BLaER1 treated with 17β-estradiol and CSF1 and Interleukin-3, amounts not matched to agents 10 nM and 100 nM (cell line): ENCODE data around the gene CERCAM.

Source experiments
- H3K27ac ChIP-seq, 11 experiments: shearing (Covaris generic); formaldehyde crosslinking; 2 replicates each; pipeline ENCODE4 v1.8.1; 2022
- H3K27me3 ChIP-seq, 11 experiments: shearing (Covaris generic); formaldehyde crosslinking; 2 replicates each; pipeline ENCODE4 v1.8.1; 2022
- H3K36me3 ChIP-seq, 11 experiments: shearing (Covaris generic); formaldehyde crosslinking; 2 replicates each; pipeline ENCODE4 v1.8.1; 2022
- H3K4me1 ChIP-seq, 10 experiments: shearing (Covaris generic); formaldehyde crosslinking; 2 replicates each; pipeline ENCODE4 v1.8.1; 2022
- H3K4me2 ChIP-seq, 11 experiments: shearing (Covaris generic); formaldehyde crosslinking; 2 replicates each; pipeline ENCODE4 v1.8.1; 2022
- H3K4me3 ChIP-seq, 10 experiments: shearing (Covaris generic); formaldehyde crosslinking; 2 replicates each; pipeline ENCODE4 v1.8.1; 2022
- H3K9ac ChIP-seq, 11 experiments: shearing (Covaris generic); formaldehyde crosslinking; 2 replicates each; pipeline ENCODE4 v1.8.1; 2022
- H3K9me3 ChIP-seq, 11 experiments: shearing (Covaris generic); formaldehyde crosslinking; replicated peaks in 1 of 11; 2 replicates each; pipeline ENCODE4 v1.8.1; 2022
- H4K20me1 ChIP-seq, 11 experiments: shearing (Covaris generic); formaldehyde crosslinking; 2 replicates each; pipeline ENCODE4 v1.8.1; 2022
- Cebpa-rat ChIP-seq, 11 experiments: shearing (Covaris generic); IDR thresholded peaks; 2 replicates each; pipeline ENCODE4 v1.8.1; 2022

Gene CERCAM

GRCh38 chr9:128420651-128421481 lies at the start of gene CERCAM:
Gene CERCAM, plus strand, starts transcription at chr9:128420857. Its CDS starts 21 bp downstream, at chr9:128420878.
- peak within 1 kb of the TSS; percentile 75 to 86 (median 83) for H3K9ac ChIP-seq
- peaks cover 28 to 62% (median 50%) of the 10 kb centered on the region in 10 experiments for H3K4me1 ChIP-seq
- no peaks in the 10 kb centered on the region for H4K20me1 ChIP-seq
- H3K9me3 ChIP-seq = no peaks in the 10 kb centered on the region
- peaks cover 6 to 29% (median 16%) of the 10 kb centered on the region in 11 experiments; a peak in 17 of 22 replicates for H3K36me3 ChIP-seq
- no peak for TF ChIP-seq Cebpa-rat (IDR thresholded peaks at IDR 0.05)
- peak within 1 kb of the TSS; percentile 90 to 99 (median 97) for H3K4me2 ChIP-seq
- peak within 1 kb of the TSS; percentile 9 to 78 (median 72); a peak in 21 of 22 replicates for H3K27ac ChIP-seq
- H3K27me3 ChIP-seq = peaks cover 15 to 17% (median 16%) of the 10 kb centered on the region in 11 experiments
- peak within 1 kb of the TSS; percentile 77 to 98 (median 89) for H3K4me3 ChIP-seq

GRCh38 chr9:128371630-128372117 lies 49.0 kb upstream of the CERCAM start:
- H3K4me3 ChIP-seq = peak overlapping the region; percentile 75 to 99 (median 95)
- peak overlapping the region; percentile 80 to 95 (median 89) for H3K9ac ChIP-seq
- H3K27ac ChIP-seq = peak overlapping the region; percentile 66 to 93 (median 86)
- peak overlapping the region; percentile 88 to 98 (median 93) for H3K4me2 ChIP-seq
- no peak for TF ChIP-seq Cebpa-rat (IDR thresholded peaks at IDR 0.05)
- no peaks in the 10 kb centered on the region for H3K9me3 ChIP-seq
- peaks cover 0 to 43% (median 35%) of the 10 kb centered on the region in 11 experiments; a peak in 20 of 22 replicates for H3K36me3 ChIP-seq
- peaks cover 0 to 44% (median 35%) of the 10 kb centered on the region in 11 experiments; a peak in 18 of 22 replicates for H4K20me1 ChIP-seq
- peaks cover 19 to 41% (median 29%) of the 10 kb centered on the region in 10 experiments for H3K4me1 ChIP-seq
- H3K27me3 ChIP-seq = no peaks in the 10 kb centered on the region

DNA sequence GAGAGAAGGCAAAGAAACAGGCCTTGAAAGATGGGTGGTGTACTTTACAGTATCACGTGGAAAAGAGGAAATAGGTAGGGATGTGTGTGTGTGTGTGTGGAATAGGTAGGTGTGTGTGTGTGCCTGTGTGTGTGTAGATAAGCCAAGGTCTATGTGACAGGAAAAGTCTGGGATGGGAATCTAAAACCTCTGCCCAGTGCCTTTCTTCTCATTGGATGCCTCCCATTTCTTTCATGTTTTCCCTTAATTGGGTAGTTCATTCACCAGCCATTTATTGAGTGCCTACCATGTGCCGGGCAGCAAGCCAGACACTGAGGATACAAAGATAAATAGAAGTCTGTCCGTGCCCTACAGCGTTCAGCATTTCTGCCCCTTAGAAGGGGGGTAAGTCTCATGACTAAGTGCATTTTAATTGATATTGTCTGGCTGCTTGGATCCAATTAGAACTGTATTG lies 48.4 kb upstream of the CERCAM start:
- Histone ChIP-seq H4K20me1 (peaks cover 0 to 49% (median 40%) of the 10 kb centered on the region in 11 experiments; a peak in 19 of 22 replicates), H3K4me1 (peaks cover 19 to 41% (median 29%) of the 10 kb centered on the region in 10 experiments), H3K27me3 (no peaks in the 10 kb centered on the region), H3K9me3 (no peaks in the 10 kb centered on the region), H3K36me3 (peaks cover 0 to 48% (median 41%) of the 10 kb centered on the region in 11 experiments; a peak in 20 of 22 replicates), H3K4me2 (peak overlapping the region; percentile 88 to 98 (median 93)), H3K4me3 (peak overlapping the region; percentile 75 to 99 (median 95)), H3K9ac (peak overlapping the region; percentile 80 to 95 (median 89)), H3K27ac (peak overlapping the region in 10 of 11 experiments; percentile 73 to 93 (median 86); a peak in 20 of 22 replicates)
- TF ChIP-seq Cebpa-rat (IDR thresholded peaks at IDR 0.05) = no peak

DNA sequence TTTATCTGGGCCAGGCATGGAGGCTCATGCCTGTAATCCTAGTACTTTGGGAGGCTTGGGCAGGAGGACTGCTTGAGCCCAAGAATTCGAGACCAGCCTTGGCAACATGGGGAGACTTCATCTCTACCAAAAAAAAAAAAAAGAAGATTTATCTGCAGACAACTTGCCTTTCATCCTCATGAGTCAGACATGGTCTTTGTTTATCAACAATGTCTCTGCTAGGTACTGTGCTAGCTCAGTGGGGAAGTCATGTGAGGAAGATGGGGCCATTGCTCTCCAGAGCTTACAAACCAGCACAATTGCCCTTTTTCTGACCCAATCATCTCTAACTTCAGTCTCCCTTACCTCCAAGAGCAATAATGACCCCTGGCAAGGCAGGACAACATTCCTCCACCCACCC lies 47.9 kb upstream of the CERCAM start:
- peak overlapping the region; percentile 75 to 99 (median 95); a peak in 18 of 20 replicates for H3K4me3 ChIP-seq
- TF ChIP-seq Cebpa-rat (IDR thresholded peaks at IDR 0.05) = no peak
- no peaks in the 10 kb centered on the region for H3K27me3 ChIP-seq
- H3K4me2 ChIP-seq = peak overlapping the region; percentile 88 to 98 (median 93)
- H3K9me3 ChIP-seq = no peaks in the 10 kb centered on the region
- peaks cover 19 to 41% (median 29%) of the 10 kb centered on the region in 10 experiments for H3K4me1 ChIP-seq
- peaks cover 0 to 55% (median 46%) of the 10 kb centered on the region in 11 experiments; a peak in 19 of 22 replicates for H4K20me1 ChIP-seq
- H3K36me3 ChIP-seq = peaks cover 5 to 54% (median 46%) of the 10 kb centered on the region in 11 experiments
- peak overlapping the region in 8 of 11 experiments; percentile 81 to 93 (median 88); a peak in 9 of 22 replicates for H3K27ac ChIP-seq
- peak overlapping the region; percentile 80 to 95 (median 89); a peak in 21 of 22 replicates for H3K9ac ChIP-seq

DNA sequence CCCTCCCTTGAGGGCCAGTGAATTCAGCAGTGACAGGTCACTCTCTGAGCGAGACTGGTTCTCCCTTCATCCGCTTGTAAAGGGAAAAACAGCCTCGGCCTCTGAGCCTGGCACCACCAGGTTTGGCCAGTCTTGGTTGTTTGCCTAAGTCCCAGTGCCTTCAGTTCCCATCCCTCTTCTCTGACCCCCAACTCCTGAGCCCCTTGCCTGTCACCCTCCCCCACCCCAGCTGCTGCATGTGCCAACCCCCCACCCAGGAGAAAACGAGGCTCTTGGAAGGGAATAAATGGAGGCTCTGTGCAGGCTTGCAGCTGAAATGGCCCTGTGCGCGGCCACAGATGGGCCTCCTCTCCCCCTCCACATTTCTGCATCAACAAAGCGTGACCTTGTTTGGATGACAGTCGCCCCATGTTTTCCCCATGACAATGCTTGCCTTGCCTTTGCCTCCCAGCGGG lies 46.4 kb upstream of the CERCAM start:
- H3K27ac ChIP-seq = 0 out of 22 replicates have a peak overlapping the region, but pooled peaks of 1 of the 11 experiments have one; percentile 9

DNA sequence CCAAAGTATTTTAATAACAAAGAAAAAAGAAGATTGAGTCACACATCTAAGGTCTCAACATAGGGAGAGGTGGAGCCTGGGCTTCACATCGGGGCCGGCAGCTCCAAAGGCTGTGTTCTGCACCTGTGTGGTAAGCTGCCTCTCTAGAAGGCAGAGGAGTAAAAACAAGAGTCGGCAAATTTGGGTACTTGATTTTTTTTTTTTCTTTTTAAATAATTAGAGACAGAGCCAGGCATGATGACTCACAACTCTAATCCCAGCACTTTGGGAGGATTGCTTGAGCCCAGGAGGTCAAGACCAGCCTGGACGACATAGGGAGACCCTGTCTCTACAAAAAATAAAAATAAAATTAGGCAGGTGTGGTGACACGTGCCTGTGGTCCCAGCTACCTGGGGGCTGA lies 44.8 kb upstream of the CERCAM start:
- Histone ChIP-seq H3K4me1 (peaks cover 10 to 29% (median 18%) of the 10 kb centered on the region in 10 experiments), H3K4me2 (no peak overlapping the region; a peak in 1 of 22 replicates), H3K9me3 (no peaks in the 10 kb centered on the region), H3K27ac (peak overlapping the region in 3 of 11 experiments; percentile 50 to 62 (median 54); a peak in 7 of 22 replicates), H3K9ac (peak overlapping the region in 6 of 11 experiments; percentile 13 to 52 (median 46); a peak in 5 of 22 replicates), H3K36me3 (peaks cover 33 to 85% (median 77%) of the 10 kb centered on the region in 11 experiments), H3K4me3 (no peak overlapping the region), H4K20me1 (peaks cover 0 to 84% (median 62%) of the 10 kb centered on the region in 11 experiments; a peak in 19 of 22 replicates), H3K27me3 (no peaks in the 10 kb centered on the region)
- no peak for TF ChIP-seq Cebpa-rat (IDR thresholded peaks at IDR 0.05)

More for the DNA sequence above, 46.4 kb upstream of the CERCAM start:
- no peak for TF ChIP-seq Cebpa-rat (IDR thresholded peaks at IDR 0.05)
- Histone ChIP-seq H3K36me3 (peaks cover 20 to 68% (median 61%) of the 10 kb centered on the region in 11 experiments), H3K9ac (peak overlapping the region in 2 of 11 experiments; percentile 18 to 49; a peak in 2 of 22 replicates), H3K4me3 (no peak overlapping the region), H3K4me1 (peaks cover 19 to 40% (median 29%) of the 10 kb centered on the region in 10 experiments), H3K27me3 (no peaks in the 10 kb centered on the region), H3K4me2 (no peak overlapping the region), H4K20me1 (peaks cover 0 to 69% (median 51%) of the 10 kb centered on the region in 11 experiments; a peak in 19 of 22 replicates), H3K9me3 (no peaks in the 10 kb centered on the region)

DNA sequence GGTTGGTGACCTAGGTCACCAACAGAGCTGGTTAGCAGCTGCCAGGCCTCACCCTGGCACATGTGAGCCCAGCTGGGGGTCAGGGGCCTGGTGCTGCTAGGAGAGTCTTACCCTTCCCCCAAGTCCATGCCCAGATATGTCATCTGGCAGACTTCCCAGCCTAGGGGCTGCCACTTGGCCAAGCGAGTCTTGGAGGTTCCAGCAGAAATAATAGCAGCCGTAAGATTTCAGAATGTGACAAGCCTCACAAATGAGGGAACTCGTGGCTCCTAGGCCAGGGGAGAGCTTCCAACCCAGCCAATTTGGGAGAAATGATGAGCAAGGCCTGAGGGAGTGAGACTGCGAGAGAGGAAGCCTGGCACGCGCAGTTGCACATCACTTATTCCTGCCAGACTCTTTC lies 38.4 kb upstream of the CERCAM start:
- peaks cover 94 to 100% (median 99%) of the 10 kb centered on the region in 11 experiments for H3K36me3 ChIP-seq
- H3K4me3 ChIP-seq = no peak overlapping the region
- no peaks in the 10 kb centered on the region for H3K27me3 ChIP-seq
- no peak for TF ChIP-seq Cebpa-rat (IDR thresholded peaks at IDR 0.05)
- H3K9ac ChIP-seq = peak overlapping the region in 5 of 11 experiments; percentile 0 to 24 (median 18); a peak in 4 of 22 replicates
- no peaks in the 10 kb centered on the region for H3K9me3 ChIP-seq
- peaks cover 10 to 99% (median 81%) of the 10 kb centered on the region in 11 experiments; a peak in 20 of 22 replicates for H4K20me1 ChIP-seq
- H3K4me2 ChIP-seq = no peak overlapping the region
- no peaks in the 10 kb centered on the region for H3K4me1 ChIP-seq
- H3K27ac ChIP-seq = no peak overlapping the region; a peak in 1 of 22 replicates

DNA sequence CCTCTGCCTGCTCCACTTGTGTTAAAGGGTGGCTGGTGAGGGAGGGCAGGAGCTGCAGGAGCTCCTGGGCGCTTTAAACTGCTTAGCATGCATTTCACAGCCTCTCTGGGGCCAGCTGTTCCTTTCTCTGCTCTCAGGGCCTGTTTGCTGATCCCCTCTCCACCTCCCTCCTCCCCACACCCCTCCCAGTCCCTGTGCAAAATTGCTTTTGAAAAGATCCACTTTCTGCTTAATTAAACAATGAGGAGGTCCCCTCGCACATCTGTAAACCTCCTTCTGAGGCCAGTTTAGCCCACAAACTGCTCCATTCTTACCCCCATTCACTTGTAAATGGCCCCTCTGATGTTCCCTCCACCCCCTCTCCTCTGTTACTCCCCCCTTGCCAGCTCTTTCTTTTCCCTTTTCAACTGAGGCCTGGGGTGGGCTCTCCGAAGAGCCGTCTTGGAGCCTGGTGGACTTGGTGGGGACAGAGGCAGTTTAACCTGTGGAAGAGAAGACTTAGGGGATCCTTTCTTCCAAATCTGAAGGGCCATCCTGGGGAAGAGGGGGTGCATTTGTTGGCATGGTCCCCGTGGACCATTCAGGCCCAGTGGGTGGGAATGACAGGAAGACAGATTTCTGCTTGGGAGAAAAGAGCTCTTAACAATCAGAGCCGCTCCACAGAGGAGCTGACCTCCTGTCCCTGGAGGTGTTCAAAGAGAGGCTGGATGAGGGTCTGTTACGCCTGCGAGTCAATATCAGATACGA lies 37.5 kb upstream of the CERCAM start:
- H3K9ac ChIP-seq = peak overlapping the region in 1 of 11 experiments; percentile 26; a peak in 2 of 22 replicates

More for the DNA sequence above, 37.5 kb upstream of the CERCAM start:
- H3K9me3 ChIP-seq = no peaks in the 10 kb centered on the region
- no peak overlapping the region for H3K4me3 ChIP-seq
- TF ChIP-seq Cebpa-rat (IDR thresholded peaks at IDR 0.05) = no peak
- H3K4me2 ChIP-seq = no peak overlapping the region
- H3K27ac ChIP-seq = no peak overlapping the region
- H3K4me1 ChIP-seq = no peaks in the 10 kb centered on the region
- peaks cover 10 to 99% (median 76%) of the 10 kb centered on the region in 11 experiments; a peak in 20 of 22 replicates for H4K20me1 ChIP-seq
- H3K36me3 ChIP-seq = peaks cover 94 to 100% (median 99%) of the 10 kb centered on the region in 11 experiments
- no peaks in the 10 kb centered on the region for H3K27me3 ChIP-seq
